ENCODE results near the gene RPTOR. TPM values are rescaled to one million over a fixed set of nuclear protein-coding genes. Genes with fewer than 3 reads are reported as not detected.

The RPTOR gene
- total RNA-seq, 6 experiments from 2014 or later: 34.4 to 39.2 (median 35.5) TPM

- H3K36me3 Mint-ChIP-seq (ENCODE audit: low read depth): peaks cover 21% of the 10 kb centered on the region
- no peaks in the 10 kb centered on the region; the same call in 1 of the 2 replicates for H3K27me3 Mint-ChIP-seq (ENCODE audit: insufficient read depth)
- TF ChIP-seq CTCF (IDR thresholded peaks at IDR 0.05): no peak
- H3K4me1 Mint-ChIP-seq (ENCODE audit: low read depth): peaks cover 12% of the 10 kb centered on the region; the same call in 1 of the 2 replicates
- H3K4me3 Mint-ChIP-seq: no peak overlapping the region
- peak overlapping the region; percentile 13; the same call in 1 of the 2 replicates for H3K27ac Mint-ChIP-seq
- DNase-seq: peak; percentile 62
- H3K9me3 Mint-ChIP-seq: peaks cover 5% of the 10 kb centered on the region; the same call in 1 of the 2 replicates
Observed at GRCh38 chr17:80931421-80932265, 387.0 kb downstream of the RPTOR start.

- Mint-ChIP-seq H3K27ac (no peak overlapping the region), H3K9me3 (no peaks in the 10 kb centered on the region), H3K4me3 (no peak overlapping the region), H3K4me1 (ENCODE audit: low read depth) (peaks cover 12% of the 10 kb centered on the region; the same call in 1 of the 2 replicates), H3K27me3 (ENCODE audit: insufficient read depth) (no peaks in the 10 kb centered on the region; the same call in 1 of the 2 replicates), H3K36me3 (ENCODE audit: low read depth) (peaks cover 5% of the 10 kb centered on the region; the same call in 1 of the 2 replicates)
- TF ChIP-seq CTCF (IDR thresholded peaks at IDR 0.05): no peak
- no peak for DNase-seq
Observed at GRCh38 chr17:80935526-80935925, 390.9 kb downstream of the RPTOR start.

GRCh38 chr17:80936218-80936617 is 391.6 kb downstream of the RPTOR start:
- Mint-ChIP-seq H3K27me3 (ENCODE audit: insufficient read depth) (no peaks in the 10 kb centered on the region; the same call in 1 of the 2 replicates), H3K36me3 (ENCODE audit: low read depth) (peaks cover 5% of the 10 kb centered on the region; the same call in 1 of the 2 replicates), H3K4me1 (ENCODE audit: low read depth) (peaks cover 12% of the 10 kb centered on the region; the same call in 1 of the 2 replicates), H3K27ac (no peak overlapping the region), H3K4me3 (no peak overlapping the region), H3K9me3 (no peaks in the 10 kb centered on the region)
- TF ChIP-seq CTCF (IDR thresholded peaks at IDR 0.05): no peak
- DNase-seq: no peak

GRCh38 chr17:80936723-80937122 is 392.1 kb downstream of the RPTOR start:
- peaks cover 5% of the 10 kb centered on the region; the same call in 1 of the 2 replicates for H3K36me3 Mint-ChIP-seq (ENCODE audit: low read depth)
- no peak for DNase-seq
- H3K4me1 Mint-ChIP-seq (ENCODE audit: low read depth): peaks cover 7% of the 10 kb centered on the region; the same call in 1 of the 2 replicates
- H3K27me3 Mint-ChIP-seq (ENCODE audit: insufficient read depth): no peaks in the 10 kb centered on the region; the same call in 1 of the 2 replicates
- H3K9me3 Mint-ChIP-seq: no peaks in the 10 kb centered on the region
- no peak for TF ChIP-seq CTCF (IDR thresholded peaks at IDR 0.05)
- no peak overlapping the region for H3K4me3 Mint-ChIP-seq
- H3K27ac Mint-ChIP-seq: no peak overlapping the region

GRCh38 chr17:80937462-80938381 is 393.1 kb downstream of the RPTOR start:
- H3K36me3 Mint-ChIP-seq (ENCODE audit: low read depth): peaks cover 11% of the 10 kb centered on the region
- H3K9me3 Mint-ChIP-seq: no peaks in the 10 kb centered on the region
- TF ChIP-seq CTCF (IDR thresholded peaks at IDR 0.05): no peak
- H3K4me3 Mint-ChIP-seq: no peak overlapping the region
- H3K27ac Mint-ChIP-seq: no peak overlapping the region
- H3K27me3 Mint-ChIP-seq (ENCODE audit: insufficient read depth): peaks cover 3% of the 10 kb centered on the region
- H3K4me1 Mint-ChIP-seq (ENCODE audit: low read depth): peaks cover 7% of the 10 kb centered on the region
- no peak for DNase-seq

Data from HFFc6 (cell line).